GM12892 (cell line): Measurements from ENCODE around the gene MZF1. TPM values are rescaled to one million over a fixed set of nuclear protein-coding genes. Genes with fewer than 3 reads are reported as not detected.
"Not testable (repeated sequence)": the region's sequence is repeated elsewhere in the genome, so short reads cannot be mapped to it uniquely, and the experiment has no call there.

Source experiments
- DNase-seq: peaks from one replicate; pipeline ENCODE4 v3.0.0; 2011; ENCODE audit not compliant: insufficient read length
- FAIRE-seq: peaks from 2 replicates; lab custom pipeline; 2011; peaks lifted over from hg19 to GRCh38; lab: Jason Lieb, UNC
- POLR2A ChIP-seq: IDR thresholded peaks from 2 replicates; pipeline ENCODE4 v1.6.1; 2011; ENCODE audit warnings: low read depth, low read length, control low read depth
- POLR2AphosphoS5 ChIP-seq: IDR thresholded peaks from 2 replicates; pipeline ENCODE4 v1.6.1; 2011; ENCODE audit warnings: low read depth, low read length, control low read depth
- TAF1 ChIP-seq: IDR thresholded peaks from 2 replicates; pipeline ENCODE4 v1.6.1; 2011; ENCODE audit warnings: low read depth, mild to moderate bottlenecking, control low read depth, low read length, borderline replicate concordance
- polyA plus RNA-seq: library from polyadenylated mRNA; unstranded; fragments of >200 nt; gene quantifications from one replicate; pipeline ENCODE4 v1.2.1, GENCODE V29; 2012; ENCODE audit warnings: missing spikeins, inconsistent platforms; ENCODE audit not compliant: missing spikeins

The MZF1 gene
- polyA plus RNA-seq, result 5.8 TPM

- TF ChIP-seq TAF1 (no peak), POLR2AphosphoS5 (peak; percentile 40; the same call in 1 of the 2 replicates), POLR2A (peak; percentile 70; the same call in 1 of the 2 replicates)
- DNase-seq (peak; percentile 98), FAIRE-seq (peak; percentile 99)
Measured at GRCh38 chr19:58572818-58573657, at the start of gene MZF1. Gene MZF1, minus strand, starts transcription at chr19:58573335. Its CDS starts 1,946 bp downstream, at chr19:58571389.

GRCh38 chr19:58607213-58607612, 34.1 kb upstream of the MZF1 start:
- FAIRE-seq, DNase-seq: not testable (repeated sequence)

DNA sequence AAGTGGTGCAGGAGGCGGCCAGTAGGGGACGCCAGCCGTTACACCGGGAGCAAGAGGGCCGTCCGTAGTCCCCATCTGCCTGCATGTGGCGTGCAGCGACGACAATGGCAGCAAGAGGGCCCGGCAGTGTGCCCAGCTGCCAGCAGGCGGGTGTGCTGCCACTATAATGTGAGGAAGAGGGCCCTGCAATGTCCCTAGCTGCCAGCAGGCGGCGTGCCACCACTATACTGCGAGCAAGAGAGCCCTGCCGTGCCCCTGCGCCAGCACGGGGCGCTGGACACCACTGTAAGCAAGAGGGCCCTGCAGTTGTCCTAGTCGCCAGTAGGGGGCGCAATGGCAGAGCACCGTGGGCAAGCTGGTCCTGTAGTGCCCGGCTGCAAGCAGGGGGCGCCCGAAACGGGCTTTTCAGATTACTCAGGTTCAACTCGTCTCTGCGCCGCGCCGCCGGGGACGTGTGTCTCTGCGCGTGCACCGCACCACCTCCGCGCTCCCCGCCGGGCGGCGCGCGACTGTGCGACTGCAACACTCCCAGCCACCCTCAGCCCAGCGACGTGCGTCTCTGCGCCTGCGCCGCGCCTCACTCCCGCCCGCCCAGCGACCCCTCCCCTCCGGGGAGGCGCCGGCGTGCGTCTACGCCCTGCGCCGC, 33.2 kb upstream of the MZF1 start:
- FAIRE-seq, DNase-seq: not testable (repeated sequence)

DNA sequence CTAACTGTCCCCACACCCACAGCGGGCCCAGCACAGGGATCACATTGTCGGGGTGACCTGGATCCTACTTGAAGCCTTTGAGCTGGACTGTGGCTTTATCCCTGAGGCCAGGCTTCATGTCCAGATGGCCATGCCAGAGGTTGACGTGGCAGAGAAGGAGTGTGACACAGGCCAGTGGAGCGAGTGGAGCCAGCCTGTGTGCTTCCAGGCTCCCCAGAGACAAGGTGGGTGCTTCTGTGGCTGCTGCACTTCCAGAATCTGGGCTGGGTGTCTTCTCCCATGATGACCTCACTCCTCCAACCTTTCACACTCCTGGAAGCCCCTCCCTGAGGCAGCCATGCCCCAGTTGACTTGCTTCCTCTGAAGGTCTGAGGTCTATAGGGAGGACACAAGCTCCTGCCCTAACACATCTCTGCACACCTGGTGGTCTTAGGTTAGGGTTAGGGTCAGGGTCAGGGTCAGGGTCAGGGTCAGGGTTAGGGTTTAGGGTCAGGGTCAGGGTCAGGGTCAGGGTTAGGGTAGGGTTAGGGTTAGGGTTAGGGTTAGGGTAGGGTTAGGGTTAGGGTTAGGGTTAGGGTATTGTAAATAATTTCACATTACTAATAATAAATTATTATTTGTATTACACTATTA, 13.1 kb upstream of the MZF1 start:
- no peak for TF ChIP-seq POLR2A
- no peak for DNase-seq
- no peak for FAIRE-seq

GRCh38 chr19:58585442-58586132, 12.5 kb upstream of the MZF1 start:
- TF ChIP-seq POLR2AphosphoS5 (no peak), POLR2A (no peak), TAF1 (no peak)
- DNase-seq (no peak), FAIRE-seq (no peak)

GRCh38 chr19:58584498-58585441, 11.6 kb upstream of the MZF1 start:
- TF ChIP-seq TAF1 (no peak), POLR2A (no peak), POLR2AphosphoS5 (no peak)
- no peak for FAIRE-seq
- DNase-seq, result no peak

- no peak for TF ChIP-seq POLR2A
- no peak for TF ChIP-seq TAF1
- TF ChIP-seq POLR2AphosphoS5, result no peak
- FAIRE-seq (no peak), DNase-seq (no peak)
Measured at GRCh38 chr19:58582985-58583384, 9.8 kb upstream of the MZF1 start.

- DNase-seq (peak; percentile 69), FAIRE-seq (peak; percentile 78)
Measured at GRCh38 chr19:58581227-58582141, 8.3 kb upstream of the MZF1 start.

DNA sequence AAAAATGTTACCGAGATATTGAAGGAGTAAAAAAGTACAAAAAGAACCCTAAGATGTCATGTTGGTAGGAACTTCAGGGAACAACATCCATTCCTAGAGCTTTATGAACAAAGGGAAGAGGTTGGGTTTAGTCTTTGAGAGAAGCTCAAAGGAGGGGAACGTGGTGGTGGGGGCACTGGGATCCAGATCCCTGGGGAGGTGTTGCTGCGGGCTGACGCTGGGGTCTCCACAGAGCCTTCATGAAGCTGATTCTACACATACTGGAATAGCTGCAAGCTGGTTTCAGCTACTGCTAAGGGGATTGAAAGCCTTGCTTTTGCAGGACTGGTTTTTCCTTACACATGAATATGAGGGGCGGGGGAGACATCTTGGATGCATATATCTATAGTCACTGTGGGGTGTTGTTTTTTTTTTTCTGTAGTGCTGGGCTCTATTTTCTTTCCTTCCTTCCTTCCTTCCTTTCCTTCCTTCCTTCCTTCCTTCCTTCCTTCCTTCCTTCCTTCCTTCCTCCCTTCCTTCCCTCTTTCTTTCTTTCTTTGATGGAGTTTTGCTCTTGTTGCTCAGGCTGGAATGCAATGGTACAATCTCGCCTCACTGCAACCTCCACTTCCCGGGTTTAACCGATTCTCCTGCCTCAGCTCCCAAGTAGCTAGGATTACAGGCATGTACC, 6.5 kb upstream of the MZF1 start:
- TF ChIP-seq TAF1 (no peak), POLR2AphosphoS5 (no peak), POLR2A (no peak)
- DNase-seq (no peak), FAIRE-seq (no peak)

More at GRCh38 chr19:58581227-58582141, 8.3 kb upstream of the MZF1 start:
- TF ChIP-seq TAF1 (no peak), POLR2AphosphoS5 (no peak)
